Measurements from ENCODE around the gene ASXL1. TPM values are rescaled to one million over a fixed set of nuclear protein-coding genes. Genes with fewer than 3 reads are reported as not detected.

Gene ASXL1
- total and polyA plus RNA-seq, 9 of the 15 experiments (the other 6 are each of a cell fraction or from before 2014, with no cell fraction given), result 6.5 to 65.3 (median 32.3) TPM

GRCh38 chr20:32357869-32358631, at the start of gene ASXL1 (continued):
- TF ChIP-seq CC2D1A (IDR thresholded peaks at IDR 0.05) (no peak), POLR2G (IDR thresholded peaks at IDR 0.05; ENCODE audit: low read depth, low read length) (peak; percentile 83), PBX2 (CRISPR knock-in tag; IDR thresholded peaks at IDR 0.05; ENCODE audit: low read depth) (no peak), PBX2 (tag; conservative IDR thresholded peaks at IDR 0.05; ENCODE audit: low read depth) (no peak), VEZF1 (CRISPR knock-in tag; IDR thresholded peaks at IDR 0.05) (peak; percentile 66), ETV5 (CRISPR knock-in tag; IDR thresholded peaks at IDR 0.05; ENCODE audit: low read depth) (peak; percentile 91), ETS1 (conservative IDR thresholded peaks at IDR 0.05; ENCODE audit: control insufficient read depth, low read depth, low read length) (peak; percentile 95), POLR3G (IDR thresholded peaks at IDR 0.05; ENCODE audit: extremely low read depth, insufficient read length, insufficient replicate concordance) (no peak), ZNF449 (CRISPR knock-in tag; IDR thresholded peaks at IDR 0.05) (0 out of 2 replicates have a peak, but pooled peaks have one; percentile 16), PURB (CRISPR knock-in tag; IDR thresholded peaks at IDR 0.05; ENCODE audit: low read depth) (no peak), GATAD2A (IDR thresholded peaks at IDR 0.05) (peak; percentile 72), E2F8 (IDR thresholded peaks at IDR 0.05; ENCODE audit: low read depth, partially characterized antibody) (peak; percentile 84), EHMT2 (IDR thresholded peaks at IDR 0.05) (no peak), CLOCK (CRISPR knock-in tag; IDR thresholded peaks at IDR 0.05; ENCODE audit: borderline replicate concordance) (no peak)
